Eye (tissue), 1 donor: ENCODE results near the gene RREB1.
A peak's percentile ranks its signal among the peaks of the same experiment; 100 is the strongest.

ENCODE experiments used
- DNase-seq: peaks from one replicate; pipeline ENCODE4 v3.0.0-alpha.2; 2015

RREB1 gene

GRCh38 chr6:7127680-7128079 lies 19.9 kb downstream of the RREB1 start:
- no peak for DNase-seq

GRCh38 chr6:7129360-7129759 lies 21.6 kb downstream of the RREB1 start:
- no peak for DNase-seq

GRCh38 chr6:7129784-7130569 lies 22.2 kb downstream of the RREB1 start:
- DNase-seq, result no peak

GRCh38 chr6:7131390-7131789 lies 23.6 kb downstream of the RREB1 start:
- no peak for DNase-seq

- no peak for DNase-seq
Observed at GRCh38 chr6:7132398-7133035, 24.8 kb downstream of the RREB1 start.

- DNase-seq, result no peak
Observed at GRCh38 chr6:7134999-7135745, 27.4 kb downstream of the RREB1 start.

- no peak for DNase-seq
Observed at GRCh38 chr6:7135755-7136154, 28.0 kb downstream of the RREB1 start.

GRCh38 chr6:7136859-7137334 lies 29.1 kb downstream of the RREB1 start:
- DNase-seq, result no peak

GRCh38 chr6:7137335-7138045 lies 29.7 kb downstream of the RREB1 start:
- DNase-seq, result peak; percentile 65

GRCh38 chr6:7138046-7138531 lies 30.3 kb downstream of the RREB1 start:
- no peak for DNase-seq

- DNase-seq, result no peak
Observed at GRCh38 chr6:7138921-7139358, 31.2 kb downstream of the RREB1 start.

- no peak for DNase-seq
Observed at GRCh38 chr6:7139835-7140470, 32.2 kb downstream of the RREB1 start.

GRCh38 chr6:7140631-7141378 lies 33.0 kb downstream of the RREB1 start:
- peak; percentile 90 for DNase-seq

- DNase-seq, result no peak
Observed at GRCh38 chr6:7142228-7142801, 34.6 kb downstream of the RREB1 start.

- peak; percentile 47 for DNase-seq
Observed at GRCh38 chr6:7142918-7143475, 35.2 kb downstream of the RREB1 start.

GRCh38 chr6:7143476-7143974 lies 35.8 kb downstream of the RREB1 start:
- DNase-seq, result peak; percentile 60

GRCh38 chr6:7144872-7145584 lies 37.3 kb downstream of the RREB1 start:
- DNase-seq, result no peak

GRCh38 chr6:7145585-7145884 lies 37.8 kb downstream of the RREB1 start:
- DNase-seq, result no peak

GRCh38 chr6:7145885-7146828 lies 38.4 kb downstream of the RREB1 start:
- DNase-seq, result peak; percentile 60
